Stomach (tissue), 9 donors: Measurements from ENCODE around the gene TROAP. TPM values are rescaled to one million over a fixed set of nuclear protein-coding genes. Genes with fewer than 3 reads are reported as not detected.

Source experiments
- DNase-seq, 2 donors: peaks; one replicate each; pipeline versions ENCODE4 v3.0.0 to v3.0.0-alpha.2; 2013 to 2019
- H3K27ac ChIP-seq, 5 donors: fragments of 200-600 bp in 4 of 5; sonication (generic) in 4 of 5; one replicate each; pipeline ENCODE4 v1.5.1; 2013 to 2019; ENCODE audit warnings: mild to moderate bottlenecking in 1 of 5, moderate library complexity in 1 of 5
- H3K27me3 ChIP-seq, 3 donors: fragments of 200-600 bp; sonication (generic); one replicate each; pipeline ENCODE4 v1.5.1; 2017 to 2019; ENCODE audit warnings: mixed run types in 1 of 3
- H3K36me3 ChIP-seq, 4 donors: fragments of 200-600 bp; sonication (generic); 1 replicate in 3 of 4; 2 replicates in 1 of 4; pipeline ENCODE4 v1.5.1; 2016 to 2019
- H3K4me1 ChIP-seq, 4 donors: fragments of 200-600 bp; sonication (generic); one replicate each; pipeline ENCODE4 v1.5.1; 2016 to 2019
- H3K4me3 ChIP-seq, 4 donors: fragments of 200-600 bp; sonication (generic) in 3 of 4; one replicate each; pipeline ENCODE4 v1.5.1; 2016 to 2019; ENCODE audit warnings: mild to moderate bottlenecking in 1 of 4
- H3K9me3 ChIP-seq, 4 donors: fragments of 200-600 bp; sonication (generic); one replicate each; pipeline ENCODE4 v1.5.1; 2016 to 2019
- EP300 ChIP-seq: sonication (generic); formaldehyde crosslinking; IDR thresholded peaks from one replicate; pipeline ENCODE4 v1.6.1; 2017; ENCODE audit warnings: antibody characterized with exemption
- POLR2A ChIP-seq, 4 donors: fragments of 450-650 bp; IDR thresholded peaks; one replicate each; pipeline ENCODE4 v1.6.1; 2016; ENCODE audit warnings: antibody characterized with exemption in 4 of 4, control low read depth in 2 of 4, mild to moderate bottlenecking in 1 of 4, moderate library complexity in 1 of 4
- POLR2AphosphoS5 ChIP-seq, 3 donors: sonication (generic); formaldehyde crosslinking; IDR thresholded peaks; one replicate each; pipeline ENCODE4 v1.6.1; 2016; ENCODE audit warnings: antibody characterized with exemption in 3 of 3
- WGBS, 5 donors: extraction: QIAGEN DNeasy Blood & Tissue Kit in 3 of 5; methylation state at CpG; one replicate each; pipeline versions ENCODE4 v1.1.5 to v1.1.7; 2013 to 2018; 5-methylcytosine and 5-hydroxymethylcytosine counted together
- intact Hi-C: fragments of 100-400 bp; cut with DNase I; formaldehyde crosslinking; loops from one replicate; pipeline ENCODE4 v1.15.1; 2023; ENCODE audit warnings: low total_unique reads
- polyA plus RNA-seq, 3 donors: library from polyadenylated mRNA; stranded (reverse); fragments of 200-250 nt; gene quantifications; one replicate each; pipeline ENCODE4 v1.2.3, GENCODE V29; 2013
- total RNA-seq, 5 donors: library from RNA; depleted of rRNA; stranded (reverse); fragments of >200 nt; gene quantifications; one replicate each; pipeline versions ENCODE4 v1.1.0 to v1.2.3, GENCODE V29; 2014 to 2016
- TF ChIP-seq, protein P1 (sequence below), 7 experiments: fragments of 450-650 bp in 4 of 7; fragments of 200-600 bp in 3 of 7; sonication (generic) in 3 of 7; IDR thresholded peaks; one replicate each; pipeline ENCODE4 v1.5.1; 2016 to 2019; ENCODE audit warnings: antibody characterized with exemption in 7 of 7, control low read depth in 2 of 7, mild to moderate bottlenecking in 1 of 7
- donor health status: healthy with polysubstance abuse.
- donor health status: Bipolar disorder and iron deficiency.
- donor health status: healthy.

The TROAP gene
- total and polyA plus RNA-seq, 8 donors, result 1.4 to 54.2 (median 8.7) TPM

DNA sequence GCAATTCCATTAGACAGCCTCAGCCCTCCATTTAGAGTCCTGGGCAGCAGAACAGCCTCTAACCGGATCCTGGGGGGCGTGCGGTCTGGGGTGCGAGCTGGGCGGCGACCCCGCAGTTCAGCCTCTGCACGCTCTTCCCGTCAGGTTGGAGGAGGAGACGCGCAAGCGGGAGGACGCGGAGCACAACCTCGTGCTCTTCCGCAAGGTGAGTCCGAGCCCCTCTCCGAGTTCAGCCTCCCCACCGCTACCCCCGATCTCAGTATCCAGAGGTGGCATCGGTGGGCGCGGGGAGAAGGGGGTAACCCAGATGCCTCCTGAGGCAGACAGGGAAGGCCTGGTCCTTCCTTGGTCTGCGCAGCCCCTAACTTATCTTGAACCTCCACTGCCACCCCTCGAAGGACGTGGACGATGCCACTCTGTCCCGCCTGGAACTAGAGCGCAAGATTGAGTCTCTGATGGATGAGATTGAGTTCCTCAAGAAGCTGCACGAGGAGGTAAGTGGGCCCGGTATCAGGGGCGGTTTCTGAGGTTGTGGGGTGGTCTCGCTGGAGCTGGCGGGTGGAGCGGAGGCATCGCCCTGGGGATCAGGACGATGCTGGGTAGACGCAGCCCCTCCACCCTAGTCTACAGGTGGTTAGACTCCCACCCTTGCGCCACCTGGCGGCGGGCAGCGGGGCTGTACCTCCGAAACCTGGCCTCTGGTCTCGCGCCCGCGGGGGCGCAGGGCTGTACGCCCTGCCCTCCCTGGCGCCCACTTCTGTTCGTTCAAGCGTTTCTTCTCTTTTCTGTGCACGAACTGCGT is 26.8 kb upstream of the TROAP start:
- TF ChIP-seq POLR2AphosphoS5 (IDR thresholded peaks at IDR 0.05) (no peak), EP300 (no peak), POLR2A (IDR thresholded peaks at IDR 0.05) (no peak)
- TF ChIP-seq, protein P1, sequence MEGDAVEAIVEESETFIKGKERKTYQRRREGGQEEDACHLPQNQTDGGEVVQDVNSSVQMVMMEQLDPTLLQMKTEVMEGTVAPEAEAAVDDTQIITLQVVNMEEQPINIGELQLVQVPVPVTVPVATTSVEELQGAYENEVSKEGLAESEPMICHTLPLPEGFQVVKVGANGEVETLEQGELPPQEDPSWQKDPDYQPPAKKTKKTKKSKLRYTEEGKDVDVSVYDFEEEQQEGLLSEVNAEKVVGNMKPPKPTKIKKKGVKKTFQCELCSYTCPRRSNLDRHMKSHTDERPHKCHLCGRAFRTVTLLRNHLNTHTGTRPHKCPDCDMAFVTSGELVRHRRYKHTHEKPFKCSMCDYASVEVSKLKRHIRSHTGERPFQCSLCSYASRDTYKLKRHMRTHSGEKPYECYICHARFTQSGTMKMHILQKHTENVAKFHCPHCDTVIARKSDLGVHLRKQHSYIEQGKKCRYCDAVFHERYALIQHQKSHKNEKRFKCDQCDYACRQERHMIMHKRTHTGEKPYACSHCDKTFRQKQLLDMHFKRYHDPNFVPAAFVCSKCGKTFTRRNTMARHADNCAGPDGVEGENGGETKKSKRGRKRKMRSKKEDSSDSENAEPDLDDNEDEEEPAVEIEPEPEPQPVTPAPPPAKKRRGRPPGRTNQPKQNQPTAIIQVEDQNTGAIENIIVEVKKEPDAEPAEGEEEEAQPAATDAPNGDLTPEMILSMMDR (IDR thresholded peaks at IDR 0.05), result peak in 4 of 7 experiments; percentile 39 to 77 (median 66)
- no peaks in the 10 kb centered on the region for H3K9me3 ChIP-seq
- H3K27me3 ChIP-seq, result peaks cover 32 to 84% (median 46%) of the 10 kb centered on the region in 3 donors
- H3K27ac ChIP-seq, result no peak overlapping the region
- 16 to 34% (median 19%) methylated on average over 26 to 54 of the region's 54 CpGs for WGBS, 5 donors
- intact Hi-C loops, result no loop called here
- H3K4me1 ChIP-seq, result peaks cover 28 to 52% (median 44%) of the 10 kb centered on the region in 4 donors
- H3K4me3 ChIP-seq, result peak overlapping the region; percentile 18 to 47 (median 33)
- DNase-seq, result peak; percentile 57 to 83
- no peaks in the 10 kb centered on the region for H3K36me3 ChIP-seq

DNA sequence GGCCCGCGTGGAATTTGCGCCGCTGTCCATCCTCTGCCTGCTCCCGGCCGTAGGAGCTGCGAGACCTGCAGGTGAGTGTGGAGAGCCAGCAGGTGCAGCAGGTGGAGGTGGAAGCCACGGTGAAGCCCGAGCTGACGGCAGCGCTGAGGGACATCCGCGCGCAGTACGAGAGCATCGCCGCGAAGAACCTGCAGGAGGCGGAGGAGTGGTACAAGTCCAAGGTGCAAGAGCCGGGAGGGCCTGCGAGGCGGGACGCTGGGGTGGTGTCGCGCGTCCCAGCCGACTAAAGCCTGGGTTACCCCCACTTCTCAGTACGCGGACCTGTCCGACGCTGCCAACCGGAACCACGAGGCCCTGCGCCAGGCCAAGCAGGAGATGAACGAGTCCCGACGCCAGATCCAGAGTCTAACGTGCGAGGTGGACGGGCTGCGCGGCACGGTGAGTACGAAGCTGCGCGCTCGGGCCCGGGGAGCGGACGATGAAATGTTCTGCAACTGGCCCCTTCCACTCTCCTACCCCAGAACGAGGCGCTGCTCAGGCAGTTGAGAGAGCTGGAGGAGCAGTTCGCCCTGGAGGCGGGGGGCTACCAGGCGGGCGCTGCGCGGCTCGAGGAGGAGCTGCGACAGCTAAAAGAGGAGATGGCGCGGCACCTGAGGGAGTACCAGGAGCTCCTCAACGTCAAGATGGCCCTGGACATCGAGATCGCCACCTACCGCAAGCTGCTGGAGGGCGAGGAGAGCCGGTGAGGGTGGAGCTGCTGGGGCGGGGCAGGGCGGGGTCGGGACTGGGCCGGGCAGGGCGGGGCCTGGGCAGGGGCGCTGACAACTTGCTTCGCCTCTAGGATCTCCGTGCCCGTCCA is 26.0 kb upstream of the TROAP start:
- Histone ChIP-seq H3K9me3 (no peaks in the 10 kb centered on the region), H3K4me3 (peak overlapping the region; percentile 18 to 47 (median 33)), H3K36me3 (no peaks in the 10 kb centered on the region), H3K27me3 (peaks cover 32 to 92% (median 46%) of the 10 kb centered on the region in 3 donors), H3K27ac (no peak overlapping the region), H3K4me1 (peaks cover 28 to 52% (median 44%) of the 10 kb centered on the region in 4 donors)
- intact Hi-C loops, result no loop called here
- 2 to 5% (median 3%) methylated on average over 24 to 77 of the region's 77 CpGs for WGBS, 5 donors
- DNase-seq, result peak; percentile 43 to 61
- TF ChIP-seq POLR2A (IDR thresholded peaks at IDR 0.05) (no peak), POLR2AphosphoS5 (IDR thresholded peaks at IDR 0.05) (no peak), EP300 (no peak)
- TF ChIP-seq, protein P1 (IDR thresholded peaks at IDR 0.05), result peak in 3 of 7 experiments; percentile 1 to 9 (median 4)

DNA sequence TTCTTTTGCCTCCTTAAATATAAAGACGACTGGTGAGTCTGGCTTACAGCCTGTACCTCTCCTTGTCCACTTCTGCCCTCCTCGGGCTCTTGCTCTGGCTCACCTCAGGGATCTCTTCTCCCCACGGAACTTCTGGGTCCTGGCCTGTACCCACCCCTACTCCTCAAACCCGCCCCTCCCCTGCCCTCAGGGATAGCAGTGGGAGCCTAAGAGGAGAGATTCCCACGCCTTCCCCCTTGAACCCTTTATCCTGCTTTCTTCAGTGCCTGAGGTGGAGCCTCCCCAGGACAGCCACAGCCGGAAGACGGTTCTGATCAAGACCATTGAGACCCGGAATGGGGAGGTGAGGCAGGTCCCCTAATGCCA is 25.4 kb upstream of the TROAP start:
- DNase-seq, result no peak
- no peaks in the 10 kb centered on the region for H3K9me3 ChIP-seq
- 18 to 26% (median 25%) methylated on average over 8 of the region's 8 CpGs for WGBS, 5 donors
- H3K4me1 ChIP-seq, result peaks cover 28 to 50% (median 41%) of the 10 kb centered on the region in 4 donors
- no peaks in the 10 kb centered on the region for H3K36me3 ChIP-seq
- H3K27me3 ChIP-seq, result peaks cover 32 to 98% (median 46%) of the 10 kb centered on the region in 3 donors
- no peak overlapping the region for H3K27ac ChIP-seq
- intact Hi-C loops, result no loop called here
- TF ChIP-seq EP300, result no peak
- TF ChIP-seq, protein P1 (IDR thresholded peaks at IDR 0.05), result no peak
- no peak for TF ChIP-seq POLR2AphosphoS5 (IDR thresholded peaks at IDR 0.05)
- no peak for TF ChIP-seq POLR2A (IDR thresholded peaks at IDR 0.05)
- peak overlapping the region in 3 of 4 donors; percentile 18 to 47 (median 33) for H3K4me3 ChIP-seq

DNA sequence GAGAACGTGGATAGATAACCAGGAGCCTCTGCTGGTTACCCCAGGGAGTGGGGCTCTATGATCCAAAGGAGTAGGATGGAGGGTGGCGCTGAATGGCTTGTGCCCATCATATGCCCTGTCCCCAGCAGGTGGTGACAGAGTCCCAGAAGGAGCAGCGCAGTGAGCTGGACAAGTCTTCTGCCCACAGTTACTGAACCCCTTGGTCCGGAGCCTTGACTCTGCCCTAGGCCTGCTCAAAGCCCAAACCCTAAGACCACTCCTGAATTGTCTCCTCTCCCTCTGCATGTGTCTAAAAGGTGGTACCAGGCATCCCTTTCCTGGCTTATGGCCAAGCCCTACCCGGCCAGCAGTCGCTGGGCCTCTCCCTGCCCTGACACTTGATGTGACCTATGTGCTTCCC is 24.9 kb upstream of the TROAP start:
- H3K4me3 ChIP-seq, result no peak overlapping the region
- no peak overlapping the region for H3K27ac ChIP-seq
- intact Hi-C loops, result no loop called here
- peaks cover 32 to 99% (median 46%) of the 10 kb centered on the region in 3 donors for H3K27me3 ChIP-seq
- no peaks in the 10 kb centered on the region for H3K36me3 ChIP-seq
- no peaks in the 10 kb centered on the region for H3K9me3 ChIP-seq
- TF ChIP-seq EP300 (no peak), POLR2A (IDR thresholded peaks at IDR 0.05) (no peak), POLR2AphosphoS5 (IDR thresholded peaks at IDR 0.05) (no peak)
- TF ChIP-seq, protein P1 (IDR thresholded peaks at IDR 0.05), result no peak
- 37 to 54% (median 44%) methylated on average over 6 of the region's 6 CpGs for WGBS, 5 donors
- H3K4me1 ChIP-seq, result peaks cover 25 to 45% (median 36%) of the 10 kb centered on the region in 4 donors
- no peak for DNase-seq
